Measurements from ENCODE around the gene DNAH8.
"Not testable (repeated sequence)": the region's sequence is repeated elsewhere in the genome, so short reads cannot be mapped to it uniquely, and the experiment has no call there.

Gene DNAH8

DNA sequence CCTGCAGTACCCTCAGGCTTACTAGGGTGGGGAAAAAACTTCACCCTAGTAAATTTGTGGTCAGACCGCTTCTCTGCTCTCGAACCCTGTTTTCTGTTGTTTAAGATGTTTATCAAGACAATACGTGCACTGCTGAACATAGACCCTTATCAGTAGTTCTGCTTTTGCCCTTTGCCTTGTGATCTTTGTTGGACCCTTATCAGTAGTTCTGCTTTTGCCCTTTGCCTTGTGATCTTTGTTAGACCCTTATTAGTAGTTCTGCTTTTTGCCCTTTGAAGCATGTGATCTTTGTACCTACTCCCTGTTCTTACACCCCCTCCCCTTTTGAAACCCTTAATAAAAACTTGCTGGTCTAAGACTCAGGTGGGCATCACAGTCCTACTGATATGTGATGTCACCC, 15.4 kb upstream of the DNAH8 start:
- not testable (repeated sequence) for DNase-seq

DNA sequence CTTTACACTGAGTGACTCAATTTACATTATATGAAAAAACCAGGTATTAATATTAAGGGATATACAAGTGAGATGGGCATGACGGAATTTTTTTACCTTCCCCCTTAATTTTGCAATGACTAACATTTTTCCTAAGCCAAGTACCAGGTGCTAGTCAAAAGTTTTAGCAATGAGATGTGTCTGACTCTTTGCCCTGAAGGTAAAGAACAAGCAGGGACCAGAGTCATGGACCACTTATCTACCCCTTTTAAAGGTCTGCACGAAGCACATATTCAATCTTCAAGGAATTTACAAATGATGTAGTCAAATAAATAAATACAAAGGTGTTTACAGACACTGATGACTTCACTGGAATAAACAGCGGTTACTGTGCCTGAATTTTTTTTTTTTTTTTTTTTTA, 13.6 kb upstream of the DNAH8 start:
- no peak for DNase-seq

DNA sequence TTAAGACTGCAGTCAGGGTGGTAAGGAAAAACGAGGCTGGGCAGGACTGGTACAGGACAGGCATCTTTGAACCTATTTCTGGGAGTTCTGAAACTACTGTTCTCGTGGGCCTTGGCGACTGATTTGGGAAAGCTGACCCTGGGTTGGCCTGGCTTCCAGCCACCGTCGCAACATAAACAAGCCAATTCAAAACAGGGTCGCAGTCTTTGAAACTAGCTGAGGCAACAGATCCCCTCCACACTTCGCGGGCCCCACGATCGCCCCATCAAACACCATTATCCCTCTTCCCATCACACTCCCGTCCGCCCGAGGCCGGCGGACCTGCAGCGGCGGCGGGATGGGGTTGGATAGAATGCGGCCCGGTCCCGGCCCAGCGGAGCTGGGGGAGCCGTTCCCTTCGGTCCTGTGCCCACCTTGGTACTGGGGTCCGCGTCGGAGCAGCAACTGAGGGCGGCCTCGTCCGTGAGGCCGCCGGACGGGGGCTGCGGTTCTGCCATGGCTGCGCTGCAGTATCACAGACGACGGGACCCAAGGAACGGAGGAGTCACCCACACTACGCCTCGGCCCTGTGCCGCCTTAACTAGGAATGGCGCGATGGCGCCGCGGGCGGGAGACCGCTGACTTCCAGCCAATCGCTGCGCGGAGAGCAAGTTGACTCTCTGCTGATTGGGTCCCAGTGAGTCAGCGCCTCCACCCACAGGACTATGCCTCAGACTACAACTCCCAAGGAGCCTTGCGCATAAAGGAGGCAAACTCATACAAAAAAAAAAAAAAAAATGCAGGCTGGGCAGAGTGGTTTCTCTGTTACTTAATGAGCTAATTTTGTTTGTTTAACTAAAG, 12.3 kb upstream of the DNAH8 start, which contains the start of gene GLO1:
TSS of gene GLO1 (minus strand) at position 588 of the 840 bp plus-strand sequence. CDS start at position 497, 91 bp downstream.
- peak; percentile 95 to 96 for DNase-seq

DNA sequence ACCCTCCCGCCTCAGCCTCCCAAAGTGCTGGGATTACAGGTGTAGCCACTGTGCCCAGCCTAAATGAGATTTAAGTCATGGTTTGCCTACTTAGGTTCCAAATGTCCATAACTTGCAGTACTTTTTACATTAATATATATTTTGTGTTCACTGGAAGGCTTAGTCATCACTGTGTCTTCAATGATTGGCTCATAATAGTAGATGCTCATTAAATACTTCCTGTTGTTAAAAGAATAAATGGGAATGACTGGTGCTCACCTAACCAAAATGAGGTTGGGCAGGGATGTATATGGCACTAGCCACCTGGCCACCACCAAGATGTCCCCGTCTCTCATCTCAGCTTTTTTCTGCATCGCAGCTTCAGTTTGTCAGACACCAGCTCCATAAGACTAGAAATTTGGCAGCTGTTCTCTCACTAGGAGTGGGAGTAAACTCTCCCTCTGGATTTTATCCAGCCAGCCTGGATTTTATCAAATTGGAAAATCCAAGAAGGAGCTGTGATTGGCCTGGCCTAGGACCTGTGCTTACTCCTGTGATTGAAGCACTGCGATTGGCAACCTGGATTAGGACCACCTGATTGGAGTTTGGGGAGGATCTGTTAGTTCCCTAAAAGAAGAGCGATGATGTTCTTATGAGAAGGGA, 11.0 kb upstream of the DNAH8 start:
- no peak for DNase-seq

DNA sequence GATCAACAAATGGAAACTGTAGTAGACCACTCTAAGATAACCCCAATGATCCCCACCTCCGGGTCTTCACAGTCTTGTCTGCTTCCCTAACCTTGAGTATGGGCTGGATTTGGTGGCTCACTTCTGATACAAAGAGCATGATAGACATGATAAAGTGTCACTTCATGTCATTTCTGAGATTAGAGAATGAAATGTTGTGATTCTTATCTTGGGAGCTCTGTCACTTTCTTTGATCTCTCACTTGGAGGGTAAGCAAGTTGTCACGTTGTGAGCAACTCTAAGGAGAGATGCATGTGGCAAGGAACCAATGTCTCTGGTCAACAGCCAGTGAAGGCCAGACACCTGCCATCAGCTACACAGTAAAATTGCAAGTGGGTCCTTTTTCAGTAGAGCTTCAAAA, 9.2 kb upstream of the DNAH8 start:
- DNase-seq = no peak

DNA sequence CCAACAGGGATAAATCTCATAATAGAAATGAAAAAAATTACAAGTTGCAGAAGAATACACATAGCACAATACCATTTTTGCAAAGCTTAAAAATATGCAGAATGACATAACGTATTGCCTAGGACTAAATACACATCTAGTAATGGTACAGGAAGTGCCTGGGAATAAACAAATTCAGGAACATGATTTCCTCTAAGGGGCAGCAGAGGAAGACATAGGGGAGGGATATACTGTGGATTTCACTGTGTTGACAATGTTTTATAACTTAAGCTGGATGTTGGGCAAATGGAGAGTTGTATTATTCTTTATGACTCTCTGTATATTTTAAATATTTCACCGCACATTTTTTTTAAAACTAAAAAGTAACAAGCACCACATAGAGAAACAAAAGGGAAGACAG, 6.6 kb upstream of the DNAH8 start:
- DNase-seq = no peak

DNA sequence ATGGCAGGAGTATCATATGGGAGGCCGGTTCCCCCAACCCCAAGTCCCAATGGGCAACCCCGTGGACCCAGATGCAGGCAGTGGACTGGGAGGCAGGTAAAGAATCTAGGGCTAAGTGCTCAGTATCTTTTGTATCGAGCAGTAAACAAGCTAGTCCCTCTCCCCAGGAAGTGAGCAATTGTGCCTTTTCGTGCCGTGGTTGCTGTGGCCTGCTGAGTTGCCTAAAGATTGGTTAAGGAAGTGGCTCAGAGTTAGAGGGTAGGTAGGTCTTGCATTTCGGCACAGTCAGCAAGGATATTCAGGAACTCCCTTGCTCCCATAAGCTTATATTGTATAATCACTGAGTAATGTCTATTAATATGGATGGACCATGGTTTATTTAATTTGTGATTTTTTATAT, 1.3 kb upstream of the DNAH8 start:
- peak; percentile 53 to 54 for DNase-seq

DNA sequence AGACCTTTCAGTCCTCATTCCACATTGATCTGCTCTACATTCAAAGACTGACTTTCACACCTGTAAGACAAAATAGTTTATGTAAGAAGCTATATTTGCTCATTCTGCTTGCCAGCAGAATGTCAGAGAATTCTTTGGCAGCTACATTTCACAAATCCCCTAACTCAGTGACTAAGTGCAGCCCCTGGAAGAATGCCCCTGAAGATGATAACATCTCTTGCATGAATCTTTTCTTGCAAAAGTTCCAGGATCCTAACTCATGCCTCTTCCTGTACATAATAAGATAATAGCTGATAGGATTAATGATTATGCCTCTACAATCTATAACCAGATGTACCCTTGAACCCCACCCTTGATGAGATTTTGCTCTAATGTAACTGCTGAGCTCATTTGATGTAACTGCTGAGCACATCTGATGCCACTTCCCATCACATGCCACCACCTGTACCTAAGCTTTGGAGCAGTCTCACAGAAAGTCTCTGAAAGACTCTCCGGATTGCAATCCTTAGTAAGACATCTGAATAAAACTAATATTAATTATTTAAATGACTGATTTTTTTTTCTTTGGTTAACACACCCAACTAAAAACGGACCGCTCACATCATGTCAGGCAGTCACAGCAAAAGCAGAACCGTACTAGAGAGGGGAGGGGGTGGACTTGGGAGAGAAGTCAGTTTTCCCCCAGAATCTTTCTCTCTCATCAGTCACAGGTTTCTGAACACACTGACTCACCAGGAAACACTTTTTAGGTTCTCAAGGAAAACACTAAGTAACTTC, 684 bp upstream of the DNAH8 start:
- peak in 1 of 2 donors; percentile 6 for DNase-seq

DNA sequence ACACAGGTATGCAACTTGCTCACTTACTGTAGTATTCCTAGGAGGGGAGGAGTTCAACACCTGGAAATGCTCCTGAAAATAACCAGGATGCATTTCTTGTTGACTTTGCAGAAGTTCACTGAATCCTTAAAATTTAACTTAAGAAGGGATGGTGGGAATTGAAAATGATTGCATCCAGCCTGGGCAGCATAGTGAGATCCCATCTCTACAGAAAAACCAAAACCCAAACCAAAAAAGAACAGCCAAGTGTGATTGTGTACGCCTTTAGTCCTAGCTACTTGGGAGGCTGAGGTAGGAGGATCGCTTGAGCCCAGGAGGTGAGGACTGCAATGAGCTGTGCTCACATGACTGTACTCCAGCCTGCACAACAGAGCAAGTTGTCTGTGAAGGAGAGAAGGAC, 1.7 kb downstream of the DNAH8 start:
- DNase-seq = no peak

DNA sequence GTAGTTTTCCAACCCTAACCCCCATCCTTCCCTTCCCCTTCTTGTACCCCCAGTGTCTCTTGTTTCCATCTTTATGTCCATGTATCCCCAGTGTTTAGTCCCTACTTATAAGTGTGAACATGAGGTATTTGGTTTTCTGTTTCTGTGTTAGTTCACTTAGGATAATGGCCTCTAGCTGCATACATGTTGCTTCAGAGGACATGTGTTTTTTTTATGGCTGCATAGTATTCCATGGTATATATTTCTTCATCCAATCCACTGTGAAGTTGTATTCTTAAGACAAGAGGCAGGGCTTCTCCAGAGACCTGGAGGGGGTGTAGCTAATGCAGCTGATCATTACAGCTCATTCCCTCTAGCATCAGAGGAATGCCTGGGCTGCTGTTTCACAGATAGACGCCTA, 4.2 kb downstream of the DNAH8 start:
- no peak for DNase-seq

DNA sequence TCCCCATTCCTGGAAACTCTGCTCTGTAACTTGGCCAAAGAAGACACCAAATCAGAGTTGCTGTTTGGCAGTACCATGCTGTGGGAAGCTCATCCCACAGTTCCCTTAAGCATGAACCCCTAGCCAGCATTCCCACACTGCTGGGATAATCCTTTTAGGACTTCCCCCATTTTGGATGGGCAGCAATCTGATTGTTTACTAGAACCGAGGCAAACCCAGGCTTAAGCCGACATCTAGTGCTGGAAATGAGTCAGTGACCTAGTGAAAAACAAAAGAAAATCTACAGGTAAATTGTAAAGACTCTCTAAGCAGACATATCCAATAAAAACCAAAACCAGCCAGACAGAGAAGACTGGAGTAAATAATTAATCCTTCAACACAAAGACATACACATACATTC, 5.2 kb downstream of the DNAH8 start:
- no peak for DNase-seq

DNA sequence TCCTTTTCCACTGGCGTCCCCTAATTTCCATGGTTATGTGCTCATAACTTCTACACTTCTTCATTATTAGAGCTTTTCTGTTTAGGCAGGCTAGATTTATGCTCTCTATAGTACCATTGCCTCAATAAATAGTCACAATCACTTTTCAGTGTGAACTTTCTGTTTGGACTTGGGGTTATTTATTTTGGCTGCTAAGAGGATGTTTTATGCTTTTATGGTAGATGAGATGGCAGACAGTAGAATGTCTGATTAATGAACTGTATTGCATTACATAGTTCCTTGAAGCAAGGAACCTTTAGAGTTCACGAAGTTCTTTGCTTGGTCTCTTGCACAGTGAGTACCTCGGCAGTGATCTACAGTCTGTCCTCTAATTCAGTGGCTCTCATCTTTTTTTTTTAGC, 6.9 kb downstream of the DNAH8 start:
- DNase-seq = no peak

DNA sequence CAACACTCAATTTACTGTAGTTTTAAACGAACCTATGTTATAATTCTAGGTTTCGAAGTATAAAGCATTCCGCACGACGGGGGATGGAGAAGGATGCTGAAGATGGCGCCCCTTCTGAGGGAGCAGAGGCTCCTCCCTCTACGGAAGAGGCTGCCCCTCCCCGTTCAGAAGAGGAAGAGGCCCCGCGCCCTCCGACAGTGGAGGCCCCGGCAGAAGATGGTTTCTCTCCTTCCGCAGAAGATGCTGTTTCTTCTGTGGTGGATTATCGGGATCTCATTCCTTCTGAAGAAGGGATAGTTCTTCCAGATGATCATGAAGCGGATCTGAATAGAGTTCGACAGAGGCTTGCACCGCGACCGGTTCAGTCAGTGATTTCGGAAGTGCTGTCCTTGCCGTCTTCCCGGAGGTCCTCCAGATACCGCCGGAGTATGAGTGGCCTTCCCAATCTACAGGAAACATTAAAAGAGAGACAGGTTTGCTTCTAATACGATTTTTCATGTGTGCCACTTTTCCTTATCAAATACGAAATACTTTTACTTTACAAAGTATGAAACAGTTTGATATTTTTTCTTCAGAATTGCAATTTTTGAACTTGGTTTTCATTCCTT, 7.7 kb downstream of the DNAH8 start:
- DNase-seq = no peak

DNA sequence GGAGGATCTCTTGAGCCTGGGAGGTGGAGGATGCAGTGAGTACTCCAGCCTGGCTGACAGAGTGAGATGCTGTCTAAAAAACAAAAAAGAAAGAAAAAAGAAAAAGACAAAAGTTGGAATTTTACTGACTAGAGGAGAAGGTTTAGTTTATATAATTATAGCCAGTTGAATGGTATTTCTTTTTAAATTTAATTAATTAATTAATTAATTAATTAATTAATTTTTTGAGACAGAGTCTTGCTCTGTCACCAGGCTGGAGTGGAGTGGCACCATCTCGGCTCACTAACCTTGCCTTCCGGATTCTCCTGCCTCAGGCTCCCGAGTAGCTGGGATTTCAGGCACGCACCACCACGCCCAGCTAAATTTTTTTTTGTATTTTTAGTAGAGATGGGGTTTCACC, 8.7 kb downstream of the DNAH8 start:
- DNase-seq = no peak

DNA sequence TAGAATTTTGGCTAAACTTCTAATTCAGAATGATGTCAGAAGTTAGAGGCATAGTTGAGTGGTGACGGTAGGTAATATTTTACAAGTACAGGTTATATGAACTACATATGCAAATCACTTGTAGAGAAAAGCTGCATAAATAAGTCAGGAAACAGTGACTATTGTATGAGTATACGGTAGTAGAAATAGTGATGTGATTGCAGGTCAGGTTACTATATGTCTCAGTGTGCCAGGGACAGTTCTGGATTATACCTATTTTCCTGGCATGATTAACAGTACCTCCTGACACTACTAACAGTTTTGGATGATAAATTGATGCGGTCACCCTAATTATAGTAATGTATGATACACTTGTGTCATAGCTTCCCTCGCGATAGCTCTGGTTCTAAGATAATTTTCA, 9.2 kb downstream of the DNAH8 start:
- DNase-seq = no peak

DNA sequence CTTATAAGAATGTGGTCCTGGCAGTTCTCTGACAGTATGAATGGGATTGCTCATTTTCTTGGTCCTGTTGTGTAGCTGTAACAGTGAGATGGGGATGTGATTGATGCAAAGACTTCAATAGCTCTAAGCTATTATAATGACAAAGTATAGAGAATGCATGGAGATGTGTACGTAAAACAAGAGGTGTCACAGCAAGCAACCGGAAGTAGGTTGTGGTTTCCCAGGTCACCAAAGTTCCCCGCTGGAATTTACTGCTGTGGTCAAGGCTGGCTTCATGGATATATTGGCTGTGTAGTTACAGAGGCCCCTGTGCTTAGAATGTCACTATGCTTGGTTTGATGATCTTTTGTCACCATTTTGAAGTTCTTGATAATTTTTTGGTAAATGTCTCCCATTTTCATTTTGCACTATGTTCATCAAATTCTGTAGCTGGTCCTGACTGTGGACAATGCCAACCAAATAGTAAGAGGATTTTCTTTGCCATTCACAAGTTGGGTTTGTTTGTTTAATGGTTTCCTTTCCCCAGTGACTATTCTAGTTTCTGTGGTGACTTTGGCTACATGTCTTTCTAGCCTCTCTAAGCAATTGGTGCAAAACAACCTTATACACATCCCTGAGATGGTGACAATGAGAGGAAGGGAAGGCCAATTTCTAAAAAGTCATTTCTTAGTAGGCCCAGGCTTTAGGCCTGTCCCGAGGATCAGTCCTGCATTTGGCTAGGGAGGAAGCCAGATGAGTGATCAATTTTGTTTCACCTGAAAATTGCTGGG, 10.5 kb downstream of the DNAH8 start:
- DNase-seq = no peak

DNA sequence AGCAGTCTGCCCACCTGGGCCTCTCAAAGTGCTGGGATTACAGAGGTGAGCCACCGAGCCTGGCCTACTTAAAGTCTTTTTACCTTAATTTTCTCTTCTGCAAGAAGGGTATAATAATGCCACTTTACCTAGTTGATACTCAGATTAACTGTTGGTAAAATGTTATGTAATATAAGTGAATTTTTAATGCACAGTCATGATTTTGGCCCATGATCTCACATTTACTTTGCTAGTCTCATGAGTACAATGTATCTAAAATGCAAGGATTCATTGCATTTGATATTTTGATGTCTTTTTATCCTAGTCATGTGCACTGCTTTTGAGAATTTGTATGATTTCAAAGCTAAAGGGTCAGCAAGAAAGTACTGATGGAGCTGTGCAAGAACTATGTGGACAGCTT, 13.1 kb downstream of the DNAH8 start:
- DNase-seq = no peak

DNA sequence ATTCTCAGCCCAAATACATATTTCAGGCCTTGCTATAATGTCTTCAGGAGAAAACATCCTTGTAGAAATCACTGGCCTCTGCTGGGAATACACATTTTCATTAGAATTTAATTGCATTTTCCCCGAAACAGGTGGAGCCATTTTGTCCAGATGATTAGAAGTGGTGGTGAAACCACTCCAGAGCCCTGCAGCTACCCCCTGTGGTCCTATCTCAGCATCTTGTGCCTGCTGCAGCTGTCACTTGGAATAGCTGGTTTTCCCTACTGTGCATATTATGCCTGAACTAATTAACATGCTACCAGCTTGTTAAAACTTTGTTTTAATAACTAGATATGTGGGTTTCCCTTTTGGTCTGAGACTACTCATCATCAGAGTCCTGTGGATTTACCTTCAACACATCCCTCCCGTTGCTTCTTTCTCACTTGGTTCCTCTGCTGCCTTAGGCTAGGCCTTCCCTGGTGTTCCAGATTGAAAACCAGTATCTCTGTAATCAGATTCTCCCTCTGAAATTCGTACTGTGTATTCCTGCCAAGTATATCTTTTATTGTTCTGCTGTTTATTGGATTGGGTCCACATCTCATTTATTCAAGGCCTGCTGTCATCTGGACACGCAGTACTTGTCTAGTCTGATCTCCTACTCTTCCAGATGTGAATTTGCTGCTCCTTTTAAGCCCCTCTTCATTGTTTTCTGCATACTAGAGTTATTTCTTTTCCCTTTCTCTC, 15.2 kb downstream of the DNAH8 start:
- no peak for DNase-seq

DNA sequence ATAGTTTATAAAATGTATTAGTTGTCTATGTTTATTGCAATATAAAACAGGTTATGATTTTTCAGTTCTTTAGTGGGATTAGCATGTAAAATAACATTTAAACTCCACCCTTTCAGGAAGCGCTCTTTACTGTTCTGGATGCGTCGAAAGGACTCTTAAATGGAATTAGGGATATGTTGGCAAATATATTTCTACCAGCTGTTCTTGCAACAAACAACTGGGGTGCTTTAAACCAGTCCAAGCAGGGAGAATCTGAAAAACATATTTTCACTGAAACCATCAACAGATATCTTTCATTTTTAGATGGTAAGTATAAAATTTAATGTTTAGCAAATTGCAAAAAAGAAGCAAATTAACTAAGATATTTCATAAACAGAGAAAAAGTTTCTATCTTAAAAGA, 21.8 kb downstream of the DNAH8 start:
- no peak for DNase-seq

DNA sequence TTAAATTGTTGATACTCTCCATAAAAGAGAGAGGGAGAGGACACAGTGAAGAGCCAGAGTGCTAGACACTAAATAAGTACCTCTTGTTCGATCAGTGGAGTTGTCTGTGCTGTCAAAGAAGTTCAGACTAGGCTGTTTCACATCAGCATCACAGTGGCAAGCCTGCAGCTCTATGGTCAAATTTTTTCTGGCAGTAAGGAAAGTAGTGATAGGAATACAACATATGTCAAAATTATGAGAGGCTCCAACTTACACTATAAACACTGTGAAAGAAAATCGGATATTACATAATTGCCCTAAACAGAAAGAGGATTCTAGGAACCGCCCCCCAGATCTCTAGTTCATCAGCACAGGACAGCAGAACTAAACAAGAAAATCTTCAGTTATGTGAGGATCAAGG, 23.1 kb downstream of the DNAH8 start:
- DNase-seq = no peak

DNA sequence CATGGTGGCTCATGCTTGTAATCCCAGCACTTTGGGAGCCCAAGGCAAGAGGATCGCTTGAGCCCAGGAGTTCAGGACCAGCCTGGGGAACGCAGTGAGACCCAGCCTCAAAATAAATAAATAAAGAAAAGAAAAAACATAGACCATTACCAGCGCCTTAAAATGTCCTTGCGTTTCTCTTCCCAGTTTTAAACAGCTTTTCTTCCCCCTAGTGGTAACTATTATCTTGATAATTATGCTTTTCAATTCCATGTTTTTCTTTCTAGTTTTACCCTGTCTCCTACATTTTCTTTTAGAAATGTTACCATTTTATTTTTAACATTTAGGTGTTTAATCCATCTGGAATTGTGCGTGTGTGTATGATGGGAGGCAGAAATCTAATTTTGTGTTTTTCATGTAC, 24.4 kb downstream of the DNAH8 start:
- no peak for DNase-seq

DNA sequence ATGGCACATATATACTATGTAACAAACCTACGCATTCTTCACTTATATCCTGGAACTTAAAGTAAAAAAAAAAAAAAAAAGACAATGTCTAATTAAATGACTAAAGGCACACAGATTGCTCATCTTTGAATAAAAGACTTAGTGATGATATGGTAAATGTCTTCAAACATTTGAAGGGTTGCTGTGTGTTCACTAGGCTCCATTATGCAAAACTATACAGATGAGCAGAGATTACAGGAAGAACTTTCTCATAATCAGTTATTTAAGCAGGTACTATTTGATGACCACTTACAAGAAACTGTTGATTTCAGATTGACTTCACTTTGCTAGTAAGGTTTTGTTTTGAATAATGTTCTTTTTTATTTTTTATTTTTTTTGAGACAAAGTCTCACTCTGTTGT, 34.4 kb downstream of the DNAH8 start:
- DNase-seq = no peak

Measured in stimulated activated CD4-positive, alpha-beta T cell treated with anti-CD3 and anti-CD28 coated beads, Interleukin-2, amount 100 ng/mL, for 24 hours (primary cell).